Aorta (tissue), 5 donors: Measurements from ENCODE around the gene LAMTOR4. TPM values are rescaled to one million over a fixed set of nuclear protein-coding genes. Genes with fewer than 3 reads are reported as not detected.

Source experiments
- ATAC-seq: fragments of 200-7000 bp; cut with Tn5 transposase; one replicate; pipeline ENCODE4 v1.9.1; 2022; ENCODE audit warnings: moderate library complexity; ENCODE audit not compliant: low FRiP score
- DNase-seq, 2 donors: peaks; one replicate each; pipeline ENCODE4 v3.0.0-alpha.2; 2020
- H3K27ac ChIP-seq, 2 donors: one replicate each; pipeline ENCODE4 v1.5.1; 2013; ENCODE audit warnings: low read length in 2 of 2, mild to moderate bottlenecking in 2 of 2, moderate library complexity in 2 of 2, control low read depth in 1 of 2, inconsistent platforms in 1 of 2, low read depth in 1 of 2
- H3K27me3 ChIP-seq, 2 donors: one replicate each; pipeline ENCODE4 v1.6.1; 2013; ENCODE audit warnings: control low read depth in 1 of 2, low read length in 1 of 2, mild to moderate bottlenecking in 1 of 2, moderate library complexity in 1 of 2; ENCODE audit not compliant: insufficient read depth in 2 of 2, control insufficient read depth in 1 of 2
- H3K36me3 ChIP-seq, 2 donors: one replicate each; pipeline ENCODE4 v1.6.1; 2013; ENCODE audit warnings: control low read depth in 1 of 2, low read length in 1 of 2, mild to moderate bottlenecking in 1 of 2; ENCODE audit not compliant: insufficient read depth in 2 of 2, control insufficient read depth in 1 of 2
- H3K4me1 ChIP-seq, 2 donors: one replicate each; pipeline ENCODE4 v1.6.1; 2013; ENCODE audit warnings: low read length in 2 of 2, control low read depth in 1 of 2, mild to moderate bottlenecking in 1 of 2, moderate library complexity in 1 of 2; ENCODE audit not compliant: insufficient read depth in 2 of 2, control insufficient read depth in 1 of 2
- H3K4me3 ChIP-seq, 2 donors: one replicate each; pipeline ENCODE4 v1.5.1; 2013; ENCODE audit warnings: low read length in 2 of 2, control low read depth in 1 of 2, mild to moderate bottlenecking in 1 of 2
- H3K9me3 ChIP-seq: one replicate; pipeline ENCODE4 v1.6.1; 2013; ENCODE audit warnings: mild to moderate bottlenecking, low read length; ENCODE audit not compliant: control insufficient read depth
- WGBS, 2 donors: extraction: QIAGEN DNeasy Blood & Tissue Kit; methylation state at CpG; one replicate each; pipeline ENCODE4 v1.1.7; 2013; 5-methylcytosine and 5-hydroxymethylcytosine counted together
- intact Hi-C, 2 donors: fragments of 100-400 bp; cut with DNase I; formaldehyde crosslinking; loops; one replicate each; pipeline versions ENCODE4 v1.14.2 to v1.15.0; 2022
- polyA plus RNA-seq, 2 donors: library from polyadenylated mRNA; stranded (reverse); fragments of 200-250 nt; gene quantifications; one replicate each; pipeline ENCODE4 v1.2.3, GENCODE V29; 2013
- total RNA-seq, 2 donors: library from RNA; stranded (reverse); fragmentation: NEBNext Ultra II Directional; extraction: Animal tissue kit (Norgen Biotek cat#: 25700); gene quantifications; one replicate each; pipeline ENCODE4 v1.2.1, GENCODE V29; 2021
- donor health status: healthy with polysubstance abuse.
- donor health status: Bipolar disorder and iron deficiency.
- donor health status: DM: no; HTN: no; CAD: no.
- donor health status: DM: no; HTN: no; CAD: no.
- donor health status: DM: yes; HTN: yes; CAD: no.

The LAMTOR4 gene
- total and polyA plus RNA-seq, 4 donors, result 80.2 to 310 (median 185) TPM

GRCh38 chr7:100171087-100171681 lies 22.5 kb downstream of the LAMTOR4 start:
- peak overlapping the region; percentile 20 to 22 for H3K4me3 ChIP-seq
- H3K9me3 ChIP-seq, result no peaks in the 10 kb centered on the region
- H3K27ac ChIP-seq, result no peak overlapping the region
- H3K27me3 ChIP-seq, result no peaks in the 10 kb centered on the region
- intact Hi-C loops, result no loop called here
- ATAC-seq (no peak), DNase-seq (peak in 1 of 2 donors; percentile 76)
- WGBS, 2 donors, result 12 to 20% methylated on average over 45 to 61 of the region's 61 CpGs
- H3K4me1 ChIP-seq, result no peaks in the 10 kb centered on the region
- no peaks in the 10 kb centered on the region for H3K36me3 ChIP-seq

GRCh38 chr7:100171840-100172239 lies 23.1 kb downstream of the LAMTOR4 start:
- peak overlapping the region in 1 of 2 donors; percentile 20 for H3K4me3 ChIP-seq
- no peaks in the 10 kb centered on the region for H3K9me3 ChIP-seq
- H3K36me3 ChIP-seq, result no peaks in the 10 kb centered on the region
- WGBS, 2 donors, result 41 to 49% methylated on average over 19 to 22 of the region's 22 CpGs
- H3K27me3 ChIP-seq, result no peaks in the 10 kb centered on the region
- ATAC-seq (no peak), DNase-seq (peak in 1 of 2 donors; percentile 75)
- intact Hi-C loops, result no loop called here
- H3K4me1 ChIP-seq, result no peaks in the 10 kb centered on the region
- H3K27ac ChIP-seq, result no peak overlapping the region

GRCh38 chr7:100173806-100174495 lies 25.2 kb downstream of the LAMTOR4 start:
- DNase-seq (peak in 1 of 2 donors; percentile 68), ATAC-seq (no peak)
- Histone ChIP-seq H3K9me3 (no peaks in the 10 kb centered on the region), H3K27ac (no peak overlapping the region), H3K27me3 (no peaks in the 10 kb centered on the region), H3K4me3 (no peak overlapping the region), H3K4me1 (no peaks in the 10 kb centered on the region), H3K36me3 (no peaks in the 10 kb centered on the region)
- WGBS, 2 donors, result 92 to 93% methylated on average over 11 of the region's 11 CpGs
- intact Hi-C loops, result no loop called here

- WGBS, 2 donors, result 86% methylated on average over 5 of the region's 5 CpGs
- H3K27me3 ChIP-seq, result no peaks in the 10 kb centered on the region
- no peaks in the 10 kb centered on the region for H3K4me1 ChIP-seq
- no peak overlapping the region for H3K27ac ChIP-seq
- peak in 1 of 2 donors; percentile 46 for DNase-seq
- H3K9me3 ChIP-seq, result no peaks in the 10 kb centered on the region
- H3K4me3 ChIP-seq, result no peak overlapping the region
- H3K36me3 ChIP-seq, result no peaks in the 10 kb centered on the region
- ATAC-seq, result no peak
- intact Hi-C loops, result no loop called here
These were observed 25.9 kb downstream of the LAMTOR4 start for GRCh38 chr7:100174582-100174981.

GRCh38 chr7:100175296-100175935 lies 26.7 kb downstream of the LAMTOR4 start:
- Histone ChIP-seq H3K27me3 (no peaks in the 10 kb centered on the region), H3K4me3 (no peak overlapping the region), H3K36me3 (no peaks in the 10 kb centered on the region), H3K4me1 (no peaks in the 10 kb centered on the region), H3K27ac (no peak overlapping the region), H3K9me3 (no peaks in the 10 kb centered on the region)
- intact Hi-C loops, result no loop called here
- no peak for ATAC-seq
- WGBS, 2 donors, result 95% methylated on average over 14 of the region's 14 CpGs
- peak in 1 of 2 donors; percentile 55 for DNase-seq

- DNase-seq (peak in 1 of 2 donors; percentile 59), ATAC-seq (no peak)
- intact Hi-C loops, result no loop called here
- Histone ChIP-seq H3K36me3 (no peaks in the 10 kb centered on the region), H3K27me3 (no peaks in the 10 kb centered on the region), H3K4me1 (no peaks in the 10 kb centered on the region), H3K27ac (no peak overlapping the region), H3K4me3 (peak overlapping the region in 1 of 2 donors; percentile 31), H3K9me3 (no peaks in the 10 kb centered on the region)
- 58 to 66% methylated on average over 12 to 14 of the region's 14 CpGs for WGBS, 2 donors
These were observed 27.7 kb downstream of the LAMTOR4 start for GRCh38 chr7:100176096-100177044.

GRCh38 chr7:100177045-100178001 lies 28.6 kb downstream of the LAMTOR4 start, which contains the start of the genes GPC2 and STAG3:
TSS of gene GPC2 (minus strand) at chr7:100177381. CDS start at chr7:100177199, 182 bp downstream.
TSS of gene STAG3 (plus strand) at chr7:100177918. CDS start at chr7:100180557, 2,639 bp downstream.
- H3K27me3 ChIP-seq, result no peaks in the 10 kb centered on the region
- no peaks in the 10 kb centered on the region for H3K9me3 ChIP-seq
- WGBS, 2 donors, result 3% methylated on average over 75 to 78 of the region's 78 CpGs
- H3K27ac ChIP-seq, result no peak within 1 kb of the TSS
- peak within 1 kb of the TSS in 1 of 2 donors; percentile 31 for H3K4me3 ChIP-seq
- ATAC-seq, result peak; percentile 95
- DNase-seq, result peak; percentile 97 to 98
- no peaks in the 10 kb centered on the region for H3K36me3 ChIP-seq
- intact Hi-C loops, result no loop called here
- no peaks in the 10 kb centered on the region for H3K4me1 ChIP-seq
